HG03066 (cell line): ENCODE measurements around the gene TFDP1.
"Not testable (repeated sequence)": the region's sequence is repeated elsewhere in the genome, so short reads cannot be mapped to it uniquely, and the experiment has no call there.

ENCODE experiments used
- ATAC-seq: cut with Tn5 transposase; IDR thresholded peaks from one replicate; pipeline ENCODE4 v1.9.1; 2021; ENCODE audit warnings: low read depth; ENCODE audit not compliant: unreplicated experiment

The TFDP1 gene

DNA sequence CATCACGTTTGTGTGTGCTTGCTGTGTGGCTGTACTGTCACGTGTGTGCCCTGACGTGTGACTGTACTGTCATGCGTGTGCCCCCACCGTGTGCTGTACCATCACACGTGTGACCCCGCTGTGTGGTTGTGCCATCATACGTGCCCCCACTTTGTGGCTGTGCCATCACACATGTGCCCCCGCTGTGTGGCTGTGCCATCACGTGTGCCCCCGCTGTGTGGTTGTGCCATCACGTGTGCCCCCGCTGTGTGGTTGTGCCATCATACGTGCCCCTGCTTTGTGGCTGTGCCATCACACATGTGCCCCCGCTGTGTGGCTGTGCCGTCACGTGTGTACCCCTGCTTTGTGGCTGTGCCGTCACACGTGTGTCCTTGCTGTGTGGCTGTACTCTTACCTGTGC is 25.7 kb downstream of the TFDP1 start:
- no peak for ATAC-seq

DNA sequence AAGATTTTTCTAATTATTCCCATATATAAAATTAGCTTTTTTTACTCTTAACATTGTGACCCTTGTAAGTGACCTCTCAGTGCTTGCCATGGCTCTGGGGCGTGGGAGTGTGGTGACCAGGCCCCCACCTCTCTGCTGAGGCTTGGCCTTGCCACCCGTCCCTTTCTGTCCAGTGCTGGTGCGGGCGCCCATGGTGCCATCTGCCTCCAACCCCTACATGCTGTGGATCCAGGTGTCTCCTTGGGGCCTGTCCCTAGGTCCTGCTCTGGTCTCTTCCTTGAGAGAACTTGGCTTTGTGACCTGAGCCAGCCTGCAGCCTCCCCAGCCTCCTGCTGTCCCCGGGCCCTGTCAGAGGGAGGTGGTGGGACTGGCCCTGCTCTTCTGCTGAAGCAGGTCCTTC is 27.4 kb downstream of the TFDP1 start:
- no peak for ATAC-seq

DNA sequence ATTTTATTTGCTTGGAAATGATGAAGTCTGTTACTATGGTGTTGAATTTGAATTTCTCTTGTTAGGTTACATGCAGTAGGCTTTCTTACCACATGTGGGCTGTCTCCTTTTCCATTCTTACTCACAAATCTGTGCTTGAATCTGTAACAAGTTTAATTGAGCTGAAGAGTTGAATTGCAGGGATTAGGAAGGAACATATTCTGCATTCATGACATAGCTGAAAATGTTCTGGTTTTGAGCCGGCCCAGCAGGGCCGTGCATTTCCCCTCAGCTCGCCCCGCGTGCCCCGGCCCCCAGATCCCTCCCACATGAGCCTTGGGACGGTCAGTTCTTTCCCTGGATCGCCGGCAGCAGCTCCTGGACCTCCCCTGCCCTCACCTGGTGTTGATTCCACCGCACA is 28.1 kb downstream of the TFDP1 start:
- no peak for ATAC-seq

- no peak for ATAC-seq
These were observed 29.3 kb downstream of the TFDP1 start for GRCh38 chr13:113613789-113614379.

GRCh38 chr13:113616281-113616906 is 31.8 kb downstream of the TFDP1 start:
- no peak for ATAC-seq

DNA sequence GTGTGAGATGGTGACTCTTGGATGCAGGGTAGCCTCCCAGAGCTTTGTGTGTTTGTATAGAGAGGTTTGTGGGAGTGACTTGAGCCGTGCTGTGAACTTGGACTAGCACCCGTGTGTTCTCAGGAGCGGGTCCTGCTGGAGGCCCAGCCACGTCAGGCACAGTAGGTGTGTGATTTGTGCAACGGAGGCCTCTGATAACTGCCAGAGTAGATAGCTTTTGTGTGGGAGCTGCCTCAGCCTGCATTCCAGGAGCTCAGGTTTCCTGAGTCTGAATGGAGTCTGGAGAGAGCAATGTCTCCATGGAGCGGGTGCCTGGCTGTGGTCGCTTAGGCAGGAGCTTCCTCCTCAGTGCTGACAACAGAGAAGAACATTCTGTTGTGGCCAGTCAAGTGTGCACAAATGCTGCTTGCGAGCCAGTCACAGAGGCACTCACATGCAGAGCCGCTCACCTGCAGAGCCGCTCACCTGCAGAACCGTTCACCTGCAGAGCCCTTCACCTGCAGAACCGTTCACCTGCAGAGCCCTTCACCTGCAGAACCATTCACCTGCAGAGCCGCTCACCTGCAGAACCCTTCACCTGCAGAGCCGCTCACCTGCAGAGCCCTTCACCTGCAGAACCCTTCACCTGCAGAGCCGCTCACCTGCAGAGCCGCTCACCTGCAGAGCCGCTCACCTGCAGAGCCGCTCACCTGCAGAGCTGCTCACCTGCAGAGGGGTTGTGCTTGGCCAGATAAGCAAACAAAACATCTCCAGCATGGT is 32.6 kb downstream of the TFDP1 start:
- ATAC-seq, result no peak

- ATAC-seq, result no peak
These were observed 33.4 kb downstream of the TFDP1 start for GRCh38 chr13:113617961-113618360.

DNA sequence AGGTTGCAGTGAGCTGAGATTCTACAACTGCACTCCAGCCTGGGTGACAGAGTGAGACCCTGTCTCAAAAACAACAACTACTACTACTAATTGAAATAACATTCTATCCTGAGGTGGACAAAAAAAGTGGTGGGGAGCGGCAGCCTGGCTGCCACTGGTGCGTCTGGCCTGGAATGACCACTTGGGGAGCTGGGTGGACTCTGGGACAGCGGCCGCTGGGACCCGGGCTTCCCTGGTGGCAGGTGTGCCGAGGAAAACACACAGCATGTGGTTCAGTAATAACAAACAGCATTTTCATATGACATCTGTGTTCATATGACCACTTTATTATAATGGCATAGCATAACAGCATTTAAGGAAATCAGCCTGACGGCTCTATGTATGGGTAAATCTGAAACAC is 33.9 kb downstream of the TFDP1 start:
- no peak for ATAC-seq

- ATAC-seq, result no peak
These were observed 35.7 kb downstream of the TFDP1 start for GRCh38 chr13:113620036-113620796.

DNA sequence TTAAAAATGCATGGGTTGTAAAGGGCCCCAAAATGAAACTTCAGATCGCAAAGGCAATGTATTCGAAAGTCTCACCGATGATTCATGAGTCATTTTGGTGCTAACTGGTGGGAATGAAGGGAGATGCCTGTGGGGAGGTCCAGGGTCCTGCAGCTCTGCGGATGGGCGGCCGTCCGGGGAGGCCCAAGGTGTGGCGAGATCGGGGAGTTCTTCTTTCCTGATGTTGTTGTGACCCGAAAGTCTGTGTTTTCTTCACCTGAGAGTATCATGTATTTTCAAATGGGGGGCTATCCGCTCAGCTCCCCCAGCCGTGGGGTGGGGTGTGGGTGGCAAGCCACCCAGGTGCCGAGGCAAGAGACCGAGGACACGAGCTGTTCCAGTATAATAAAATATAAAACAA is 36.5 kb downstream of the TFDP1 start:
- no peak for ATAC-seq

- ATAC-seq, result not testable (repeated sequence)
These were observed 36.9 kb downstream of the TFDP1 start for GRCh38 chr13:113621498-113621897.

DNA sequence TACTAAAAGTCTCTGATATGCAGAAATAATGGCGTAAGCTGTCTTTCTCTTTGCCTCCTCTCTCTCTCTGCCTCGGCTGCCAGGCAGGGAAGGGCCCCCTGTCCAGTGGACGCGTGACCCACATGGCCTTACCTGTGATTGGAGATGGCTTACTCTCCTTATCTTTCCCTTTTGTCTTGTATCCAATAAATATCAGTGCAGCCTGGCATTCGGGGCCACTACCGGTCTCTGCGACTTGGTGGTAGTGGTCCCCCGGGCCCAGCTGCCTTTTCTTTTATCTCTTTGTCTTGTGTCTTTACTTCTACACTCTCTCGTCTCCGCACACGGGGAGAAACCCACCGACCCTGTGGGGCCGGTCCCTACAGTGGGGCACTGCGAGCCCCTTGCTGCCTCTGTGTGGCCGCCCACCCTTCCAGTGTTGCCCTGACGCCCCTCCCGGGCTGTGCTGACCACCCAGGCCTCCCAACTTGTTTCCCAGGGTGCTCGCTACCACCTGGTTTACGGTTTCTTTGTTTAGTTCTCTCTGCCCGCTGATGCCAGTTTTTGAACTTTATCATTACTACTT is 37.5 kb downstream of the TFDP1 start:
- ATAC-seq, result not testable (repeated sequence)

DNA sequence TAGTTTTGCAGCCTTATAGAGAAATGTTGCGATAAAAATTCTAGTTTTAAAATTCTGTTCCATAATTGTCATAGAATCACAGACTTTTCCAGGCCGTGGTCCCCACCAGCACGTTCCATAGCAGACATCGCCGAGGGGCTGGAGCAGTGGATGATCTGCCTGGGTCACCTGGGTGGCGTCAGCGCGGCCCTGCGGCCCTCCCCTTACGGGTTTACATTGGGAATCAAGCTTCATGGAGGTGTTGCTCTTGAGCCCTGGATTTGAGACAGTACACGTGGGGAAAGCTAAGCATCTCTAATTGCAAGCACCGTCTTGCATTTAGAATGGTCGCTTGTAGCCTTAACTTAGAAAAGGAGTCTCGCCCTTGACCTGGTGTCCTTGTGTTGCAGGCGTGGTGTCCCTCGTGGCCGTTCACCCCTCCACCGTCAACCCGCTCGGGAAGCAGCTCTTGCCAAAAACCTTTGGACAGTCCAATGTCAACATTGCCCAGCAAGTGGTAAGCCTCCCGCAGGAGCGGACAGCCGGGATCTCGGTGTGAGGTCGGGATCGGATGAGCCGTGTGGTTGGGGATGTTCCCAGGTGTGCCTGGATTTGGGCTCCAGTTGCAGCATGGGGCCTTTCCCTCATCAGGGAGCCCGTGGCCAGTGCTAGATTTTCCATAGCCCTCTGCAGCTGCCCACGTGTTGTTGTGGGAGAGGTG is 38.4 kb downstream of the TFDP1 start:
- ATAC-seq, result no peak

DNA sequence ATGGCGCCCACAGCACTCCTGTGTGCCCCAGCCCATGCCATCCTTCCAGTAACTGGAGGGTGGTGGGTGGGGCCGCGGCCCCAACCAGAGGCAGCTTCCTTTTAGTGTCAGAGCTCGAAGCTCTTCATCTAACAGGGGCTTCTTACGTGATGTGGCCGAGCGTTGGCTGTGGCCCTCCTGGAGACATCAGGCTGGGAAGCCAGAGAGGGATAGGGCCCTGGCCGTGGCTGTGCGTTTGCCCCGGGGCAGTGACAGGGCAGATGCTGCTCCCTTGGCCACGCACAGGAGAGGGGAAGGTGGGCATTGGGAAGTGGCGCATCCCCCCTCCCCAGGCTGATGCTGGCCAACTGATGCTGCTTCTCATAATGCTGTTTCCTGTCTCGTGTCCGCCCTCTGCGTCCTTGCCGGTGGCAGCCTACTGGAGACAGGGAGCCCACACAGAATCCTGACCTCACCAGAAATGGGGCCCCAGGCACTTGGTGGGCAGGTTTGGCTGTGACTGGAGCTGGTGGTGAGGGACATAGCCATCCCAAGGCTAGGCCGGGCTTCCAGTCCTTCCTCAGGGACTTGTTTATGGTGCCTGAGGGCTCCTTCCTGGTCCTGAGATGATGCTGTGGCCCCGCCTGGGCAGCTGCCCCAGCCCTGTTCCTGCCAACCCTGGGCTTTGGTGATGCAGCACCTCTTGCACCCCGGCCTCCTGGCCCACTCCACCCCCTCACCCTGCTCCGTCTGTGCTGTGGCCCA is 39.1 kb downstream of the TFDP1 start:
- no peak for ATAC-seq

GRCh38 chr13:113624235-113624587 is 39.7 kb downstream of the TFDP1 start:
- no peak for ATAC-seq

DNA sequence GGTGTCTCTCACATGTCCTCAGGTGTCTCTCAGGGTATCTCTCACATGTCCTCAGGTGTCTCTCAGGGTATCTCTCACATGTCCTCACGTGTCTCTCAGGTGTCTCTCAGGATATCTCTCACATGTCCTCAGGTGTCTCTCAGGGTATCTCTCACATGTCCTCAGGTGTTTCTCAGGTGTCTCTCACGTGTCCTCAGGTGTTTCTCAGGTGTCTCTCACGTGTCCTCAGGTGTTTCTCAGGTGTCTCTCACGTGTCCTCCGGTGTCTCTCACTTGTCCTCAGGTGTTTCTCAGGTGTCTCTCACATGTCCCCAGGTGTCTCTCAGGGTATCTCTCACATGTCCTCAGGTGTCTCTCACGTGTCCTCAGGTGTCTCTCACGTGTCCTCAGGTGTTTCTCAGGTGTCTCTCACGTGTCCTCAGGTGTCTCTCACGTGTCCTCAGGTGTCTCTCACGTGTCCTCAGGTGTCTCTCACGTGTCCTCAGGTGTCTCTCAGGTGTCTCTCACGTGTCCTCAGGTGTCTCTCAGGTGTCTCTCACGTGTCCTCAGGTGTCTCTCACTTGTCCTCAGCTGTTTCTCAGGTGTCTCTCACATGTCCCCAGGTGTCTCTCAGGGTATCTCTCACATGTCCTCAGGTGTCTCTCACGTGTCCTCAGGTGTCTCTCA is 40.2 kb downstream of the TFDP1 start:
- ATAC-seq, result not testable (repeated sequence)

DNA sequence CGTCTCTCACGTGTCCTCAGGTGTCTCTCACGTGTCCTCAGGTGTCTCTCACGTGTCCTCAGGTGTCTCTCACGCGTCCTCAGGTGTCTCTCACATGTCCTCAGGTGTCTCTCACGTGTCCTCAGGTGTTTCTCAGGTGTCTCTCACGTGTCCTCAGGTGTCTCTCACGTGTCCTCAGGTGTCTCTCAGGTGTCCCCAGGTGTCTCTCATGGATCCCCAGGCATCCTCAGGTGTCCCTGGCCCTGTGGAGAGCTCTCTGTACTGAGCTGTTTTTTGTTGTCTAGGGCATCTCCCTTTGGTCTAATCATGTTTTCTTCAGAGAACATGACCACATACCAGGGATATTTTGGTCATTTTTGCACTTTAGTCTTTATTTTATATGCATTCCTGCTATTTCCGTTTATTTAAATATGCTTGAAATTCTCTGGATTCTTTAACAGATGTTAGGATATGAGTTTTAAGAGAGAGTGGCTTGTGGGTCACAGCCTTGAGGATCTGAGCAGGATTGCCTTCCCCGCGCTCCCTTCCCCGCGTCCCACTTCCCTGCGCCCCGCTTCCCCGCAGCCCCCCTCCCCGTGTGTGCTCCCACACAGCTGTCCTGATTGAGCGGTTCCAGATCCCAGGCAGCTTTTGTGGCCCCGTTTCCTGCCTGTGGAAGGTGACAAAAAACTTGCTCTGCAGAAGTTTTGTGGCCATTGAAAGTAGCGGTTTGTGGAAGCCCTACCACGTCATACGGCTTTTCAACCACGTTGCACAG is 41.6 kb downstream of the TFDP1 start:
- no peak for ATAC-seq

GRCh38 chr13:113627136-113627535 is 42.6 kb downstream of the TFDP1 start:
- ATAC-seq, result no peak
